Measurements from ENCODE around the gene PRR5L.

GRCh38 chr11:36311926-36312595, 16.0 kb downstream of the PRR5L start:
- no peak for TF ChIP-seq CTCF (IDR thresholded peaks at IDR 0.05)
- TF ChIP-seq ZFX (IDR thresholded peaks at IDR 0.05; ENCODE audit: borderline replicate concordance), result no peak

All from 22Rv1 (cell line).